Prostate gland (tissue), 2 donors: ENCODE results near the gene RARA. TPM values are rescaled to one million over a fixed set of nuclear protein-coding genes. Genes with fewer than 3 reads are reported as not detected.

Source experiments
- DNase-seq: peaks from one replicate; pipeline ENCODE4 v3.0.0-alpha.2; 2019; ENCODE audit warnings: low spot score
- H3K27ac ChIP-seq, 2 donors: fragments of 200-600 bp; sonication (generic); 2 replicates each; pipeline ENCODE4 v1.5.1; 2017 to 2019
- H3K27me3 ChIP-seq: fragments of 200-600 bp; sonication (generic); replicated peaks from 2 replicates; pipeline ENCODE4 v1.5.1; 2019; ENCODE audit not compliant: insufficient read depth
- H3K36me3 ChIP-seq, 2 donors: fragments of 200-600 bp; sonication (generic); 1 replicate in 1 of 2; 2 replicates in 1 of 2; pipeline versions ENCODE4 v1.5.1 to v1.8.1; 2017 to 2019
- H3K4me1 ChIP-seq: fragments of 200-600 bp; sonication (generic); replicated peaks from 2 replicates; pipeline ENCODE4 v1.5.1; 2019
- H3K4me3 ChIP-seq, 2 donors: fragments of 200-600 bp; sonication (generic); 2 replicates each; pipeline ENCODE4 v1.5.1; 2017 to 2019
- H3K9me3 ChIP-seq: fragments of 200-600 bp; sonication (generic); 2 replicates; pipeline ENCODE4 v1.5.1; 2017
- POLR2A ChIP-seq: fragments of 450-650 bp; IDR thresholded peaks from one replicate; pipeline ENCODE4 v1.6.1; 2016; ENCODE audit warnings: antibody characterized with exemption, mild to moderate bottlenecking
- POLR2AphosphoS5 ChIP-seq: sonication (generic); formaldehyde crosslinking; IDR thresholded peaks from one replicate; pipeline ENCODE4 v1.6.1; 2017; ENCODE audit warnings: antibody characterized with exemption
- WGBS: methylation state at CpG from one replicate; pipeline ENCODE4 v1.1.5; 2018; 5-methylcytosine and 5-hydroxymethylcytosine counted together
- intact Hi-C: fragments of 100-400 bp; cut with DNase I; formaldehyde crosslinking; loops from one replicate; pipeline ENCODE4 v1.14.2; 2022
- total RNA-seq, 2 donors: library from RNA; depleted of rRNA; stranded (reverse); fragments of >200 nt; gene quantifications; one replicate each; pipeline ENCODE4 v1.1.0, GENCODE V29; 2016
- TF ChIP-seq, protein P1 (sequence below), 4 experiments: fragments of 200-600 bp in 2 of 4; fragments of 450-650 bp in 2 of 4; sonication (generic) in 2 of 4; IDR thresholded peaks; 1 replicate in 3 of 4; 2 replicates in 1 of 4; pipeline ENCODE4 v1.5.1; 2016 to 2019; ENCODE audit warnings: antibody characterized with exemption in 4 of 4, mild to moderate bottlenecking in 2 of 4, moderate library complexity in 2 of 4

Gene RARA
- total RNA-seq, 2 donors from 2014 or later: 24.4 to 70.6 TPM

DNA sequence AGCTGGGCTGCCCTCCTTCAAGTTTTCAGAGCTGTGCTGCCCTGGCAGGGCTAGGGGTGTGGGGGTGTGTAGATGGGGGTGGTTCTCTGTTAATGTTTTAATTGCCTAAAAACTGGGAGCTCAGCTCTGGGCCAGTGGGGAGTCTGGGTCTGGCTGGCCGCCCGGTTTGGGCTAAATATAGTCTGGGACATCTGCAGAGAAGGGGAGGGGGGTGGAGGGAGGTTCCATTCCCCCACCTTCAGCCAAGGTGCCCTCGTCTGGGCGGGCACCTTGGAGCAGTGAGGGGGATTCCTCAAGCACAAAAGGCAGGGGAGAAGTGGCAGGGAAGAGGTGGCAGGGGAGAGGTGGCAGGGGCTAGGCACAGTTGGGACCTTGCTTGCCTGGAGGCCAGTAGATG, 13.0 kb downstream of the RARA start:
- intact Hi-C loops: no loop called here
- DNase-seq: no peak
- Histone ChIP-seq H3K4me3 (peak overlapping the region; percentile 1 to 19), H3K9me3 (no peaks in the 10 kb centered on the region), H3K36me3 (no peaks in the 10 kb centered on the region), H3K4me1 (peaks cover 35% of the 10 kb centered on the region), H3K27me3 (no peaks in the 10 kb centered on the region), H3K27ac (peak overlapping the region; percentile 58 to 64)
- TF ChIP-seq POLR2AphosphoS5 (no peak), POLR2A (no peak)
- TF ChIP-seq, protein P1, sequence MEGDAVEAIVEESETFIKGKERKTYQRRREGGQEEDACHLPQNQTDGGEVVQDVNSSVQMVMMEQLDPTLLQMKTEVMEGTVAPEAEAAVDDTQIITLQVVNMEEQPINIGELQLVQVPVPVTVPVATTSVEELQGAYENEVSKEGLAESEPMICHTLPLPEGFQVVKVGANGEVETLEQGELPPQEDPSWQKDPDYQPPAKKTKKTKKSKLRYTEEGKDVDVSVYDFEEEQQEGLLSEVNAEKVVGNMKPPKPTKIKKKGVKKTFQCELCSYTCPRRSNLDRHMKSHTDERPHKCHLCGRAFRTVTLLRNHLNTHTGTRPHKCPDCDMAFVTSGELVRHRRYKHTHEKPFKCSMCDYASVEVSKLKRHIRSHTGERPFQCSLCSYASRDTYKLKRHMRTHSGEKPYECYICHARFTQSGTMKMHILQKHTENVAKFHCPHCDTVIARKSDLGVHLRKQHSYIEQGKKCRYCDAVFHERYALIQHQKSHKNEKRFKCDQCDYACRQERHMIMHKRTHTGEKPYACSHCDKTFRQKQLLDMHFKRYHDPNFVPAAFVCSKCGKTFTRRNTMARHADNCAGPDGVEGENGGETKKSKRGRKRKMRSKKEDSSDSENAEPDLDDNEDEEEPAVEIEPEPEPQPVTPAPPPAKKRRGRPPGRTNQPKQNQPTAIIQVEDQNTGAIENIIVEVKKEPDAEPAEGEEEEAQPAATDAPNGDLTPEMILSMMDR (IDR thresholded peaks at IDR 0.05): no peak
- WGBS: 5% methylated on average over 4 of the region's 4 CpGs

DNA sequence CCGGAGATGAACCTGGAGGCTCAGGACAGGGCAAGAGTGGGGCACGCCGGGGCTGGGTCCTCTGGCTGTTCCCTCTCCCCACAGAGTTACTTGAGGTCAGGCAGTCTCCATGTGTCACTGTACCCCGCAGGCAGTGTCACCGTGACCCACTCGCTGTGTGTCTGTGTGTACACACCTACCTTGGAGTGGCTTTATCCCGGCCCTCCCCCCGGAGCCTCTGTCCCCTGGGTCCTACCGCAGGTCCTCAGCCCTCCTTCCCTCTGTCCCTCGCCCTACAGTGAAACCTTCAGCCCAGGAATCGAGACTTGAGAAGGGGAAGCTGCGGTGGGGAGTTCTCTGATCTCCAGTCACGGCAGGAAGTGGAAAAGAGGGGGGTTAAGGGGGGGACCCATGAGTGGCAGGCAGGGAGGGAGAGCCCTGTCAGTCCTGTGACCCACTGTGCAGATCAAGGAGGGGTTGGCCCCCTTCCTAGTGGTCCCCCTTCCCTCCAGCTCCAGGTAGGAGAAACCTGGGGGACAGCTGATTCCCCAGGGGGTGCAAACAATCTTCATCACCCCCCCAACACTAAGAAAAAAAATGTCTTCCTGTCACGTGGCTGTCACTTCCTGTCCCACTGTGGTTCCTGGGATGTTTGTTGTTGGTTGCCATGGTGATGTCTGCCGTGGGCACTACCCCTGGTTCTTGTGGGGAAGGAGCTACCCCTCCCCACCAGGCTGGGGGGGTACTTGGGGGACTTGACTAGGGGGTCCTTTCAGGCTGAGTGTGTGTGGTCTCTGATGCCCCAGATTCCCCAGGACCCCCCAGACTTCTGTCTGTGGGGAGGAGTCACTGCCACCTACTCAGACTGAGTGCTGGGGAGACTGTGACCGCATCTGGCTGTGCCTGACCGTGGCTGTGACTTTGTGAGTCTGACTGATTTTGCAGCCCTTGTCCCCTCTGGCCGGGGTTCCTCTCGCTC, 13.7 kb downstream of the RARA start:
- peaks cover 31% of the 10 kb centered on the region for H3K4me1 ChIP-seq
- peak; percentile 10 for TF ChIP-seq POLR2AphosphoS5
- TF ChIP-seq, protein P1 (IDR thresholded peaks at IDR 0.05): no peak
- no peak for DNase-seq
- WGBS: 21% methylated on average over 19 of the region's 19 CpGs
- H3K27me3 ChIP-seq: no peaks in the 10 kb centered on the region
- no peaks in the 10 kb centered on the region for H3K36me3 ChIP-seq
- no peaks in the 10 kb centered on the region for H3K9me3 ChIP-seq
- peak overlapping the region; percentile 1 to 19 for H3K4me3 ChIP-seq
- peak overlapping the region; percentile 58 to 64 for H3K27ac ChIP-seq
- intact Hi-C loops: no loop called here

DNA sequence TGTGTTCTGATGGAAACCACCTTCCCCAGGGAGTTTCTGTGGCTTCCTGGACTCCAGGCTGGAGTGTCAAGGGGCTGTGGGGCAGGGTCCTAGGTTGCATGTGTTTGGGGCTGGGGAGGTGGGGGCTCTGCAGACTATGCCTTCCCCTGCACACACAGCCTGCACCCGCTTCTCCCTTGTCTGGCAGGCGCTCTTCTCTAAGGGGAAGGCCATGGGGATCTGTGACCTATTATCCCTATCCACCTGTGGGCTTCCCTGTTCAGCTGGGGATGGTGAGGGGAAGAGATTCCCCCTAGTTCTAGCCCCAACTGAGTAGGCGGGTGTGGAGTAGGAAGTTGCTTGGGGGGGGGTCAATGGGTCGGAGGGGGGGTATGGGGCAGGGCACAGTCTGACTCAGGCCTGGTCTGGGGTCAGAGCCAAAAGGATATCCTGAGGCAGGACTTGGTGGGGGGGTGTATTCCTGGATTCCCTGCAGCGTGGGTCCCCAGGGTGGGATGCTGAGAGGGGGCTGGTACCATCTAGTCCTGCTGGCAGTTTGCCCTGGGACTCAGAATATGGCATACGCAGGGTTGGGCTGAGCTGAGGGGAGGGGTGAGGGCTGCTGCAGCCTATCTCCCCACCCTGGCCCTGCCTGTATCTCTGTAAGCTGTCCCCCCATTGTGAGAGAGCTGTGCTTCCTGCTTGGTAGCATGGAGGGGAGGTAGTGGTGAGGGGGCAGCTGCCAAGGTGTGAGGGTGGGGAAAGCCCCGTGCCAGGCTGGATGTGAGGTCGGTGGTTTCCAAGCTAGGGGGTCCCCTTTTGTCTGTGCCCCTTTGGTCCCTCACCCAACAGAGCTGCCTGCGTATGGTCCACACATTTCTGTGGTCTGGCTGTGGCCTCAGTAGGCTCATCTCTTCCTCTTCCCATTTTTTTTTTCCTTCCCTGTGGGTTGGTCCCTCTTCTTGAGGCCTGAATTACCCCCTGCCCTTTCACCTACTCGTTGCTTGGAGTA, 14.7 kb downstream of the RARA start:
- peaks cover 37% of the 10 kb centered on the region for H3K4me1 ChIP-seq
- H3K27me3 ChIP-seq: no peaks in the 10 kb centered on the region
- 50% methylated on average over 10 of the region's 10 CpGs for WGBS
- H3K36me3 ChIP-seq: no peaks in the 10 kb centered on the region
- peak overlapping the region; percentile 22 to 64 for H3K27ac ChIP-seq
- H3K4me3 ChIP-seq: no peak overlapping the region
- no peak for DNase-seq
- TF ChIP-seq POLR2AphosphoS5: no peak
- TF ChIP-seq, protein P1 (IDR thresholded peaks at IDR 0.05): no peak
- no peak for TF ChIP-seq POLR2A
- intact Hi-C loops: no loop called here
- no peaks in the 10 kb centered on the region for H3K9me3 ChIP-seq

DNA sequence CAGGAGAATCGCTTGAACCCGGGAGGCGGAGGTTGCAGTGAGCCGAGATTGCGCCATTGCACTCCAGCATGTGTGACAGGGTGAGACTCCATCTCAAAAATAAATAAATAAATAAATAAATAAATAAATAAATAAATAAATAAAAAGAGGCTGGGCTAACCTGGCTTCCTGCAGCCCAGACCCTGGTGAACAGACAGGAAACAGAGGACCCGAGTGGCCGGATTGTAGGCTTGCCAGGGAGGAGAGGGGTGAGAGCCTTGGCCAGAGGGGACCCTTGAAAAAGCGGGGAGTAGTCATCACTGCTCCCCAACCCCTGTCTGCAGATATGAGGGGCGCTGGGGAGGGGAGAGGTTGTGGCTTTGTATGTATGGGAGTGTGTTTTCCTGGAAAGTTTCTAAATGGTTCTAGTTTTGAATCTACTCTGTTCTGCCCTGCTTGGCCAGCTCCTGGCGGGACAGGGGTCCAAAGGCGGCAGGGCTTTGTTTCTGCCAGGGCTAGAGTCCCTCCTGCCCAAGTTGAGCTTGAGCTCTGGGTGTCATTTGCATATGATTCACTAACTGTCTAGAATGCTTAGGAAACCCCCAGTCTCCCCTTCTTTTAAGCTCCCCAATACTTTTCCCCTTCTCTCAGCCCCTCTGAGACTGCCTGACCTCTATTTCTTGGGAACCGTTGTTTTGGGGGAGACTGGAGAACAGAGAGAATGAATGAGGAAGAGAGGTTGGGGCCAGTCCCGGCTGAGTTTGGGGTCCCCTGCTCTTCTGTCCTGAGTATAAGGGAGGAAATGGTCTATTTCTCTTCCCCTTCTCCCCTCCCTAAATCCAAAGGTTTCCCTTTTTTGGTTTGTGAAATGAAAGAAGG, 16.4 kb downstream of the RARA start:
- intact Hi-C loops: no loop called here
- Histone ChIP-seq H3K9me3 (no peaks in the 10 kb centered on the region), H3K36me3 (no peaks in the 10 kb centered on the region), H3K4me3 (no peak overlapping the region), H3K4me1 (peaks cover 32% of the 10 kb centered on the region), H3K27ac (peak overlapping the region in 1 of 2 donors; percentile 27), H3K27me3 (no peaks in the 10 kb centered on the region)
- TF ChIP-seq, protein P1 (IDR thresholded peaks at IDR 0.05): no peak
- no peak for TF ChIP-seq POLR2A
- TF ChIP-seq POLR2AphosphoS5: no peak
- WGBS: 82% methylated on average over 13 of the region's 13 CpGs
- DNase-seq: no peak
